ENCODE data around the gene LRP8.

GRCh38 chr1:53305650-53306049 is 22.2 kb downstream of the LRP8 start:
- TF ChIP-seq EGR1 (IDR thresholded peaks at IDR 0.05; ENCODE audit: low read depth) (no peak), CTCF (IDR thresholded peaks at IDR 0.05 in 2 of 3, conservative IDR thresholded peaks at IDR 0.05 in 1 of 3; ENCODE audit: borderline replicate concordance in 1 of 3, insufficient read depth in 1 of 3, low read depth in 2 of 3, low read length in 2 of 3) (no peak), POLR2AphosphoS5 (IDR thresholded peaks at IDR 0.05; ENCODE audit: low read depth, low read length) (no peak), CBX3 (IDR thresholded peaks at IDR 0.05; ENCODE audit: low read depth) (no peak), SP1 (IDR thresholded peaks at IDR 0.05; ENCODE audit: low read depth) (no peak), FOSL1 (IDR thresholded peaks at IDR 0.05; ENCODE audit: low read depth) (no peak), EZH2 (IDR thresholded peaks at IDR 0.05) (no peak)
